Upper lobe of left lung (tissue), 6 donors: ENCODE data around the gene EXPH5. TPM values are rescaled to one million over a fixed set of nuclear protein-coding genes. Genes with fewer than 3 reads are reported as not detected.

ENCODE experiments used
- ATAC-seq, 2 donors: fragments of 200-7000 bp; cut with Tn5 transposase; one replicate each; pipeline ENCODE4 v1.9.1; 2022; ENCODE audit warnings: mild to moderate bottlenecking in 2 of 2, moderate library complexity in 2 of 2; ENCODE audit not compliant: low FRiP score in 2 of 2
- DNase-seq, 2 donors: peaks; one replicate each; pipeline ENCODE4 v3.0.0-alpha.2; 2019 to 2020
- H3K27ac ChIP-seq, 4 donors: fragments of 200-600 bp; sonication (generic); one replicate each; pipeline ENCODE4 v1.5.1; 2016 to 2019
- H3K27me3 ChIP-seq, 4 donors: fragments of 200-600 bp; sonication (generic); one replicate each; pipeline ENCODE4 v1.5.1; 2017 to 2019
- H3K36me3 ChIP-seq, 4 donors: fragments of 200-600 bp; sonication (generic); one replicate each; pipeline ENCODE4 v1.5.1; 2016 to 2019
- H3K4me1 ChIP-seq, 4 donors: fragments of 200-600 bp; sonication (generic); one replicate each; pipeline ENCODE4 v1.5.1; 2018 to 2019
- H3K4me3 ChIP-seq, 4 donors: fragments of 200-600 bp; sonication (generic); one replicate each; pipeline ENCODE4 v1.5.1; 2017 to 2019; ENCODE audit warnings: mild to moderate bottlenecking in 2 of 4, moderate library complexity in 1 of 4
- H3K9me3 ChIP-seq, 4 donors: fragments of 200-600 bp; sonication (generic); one replicate each; pipeline ENCODE4 v1.5.1; 2018 to 2019
- EP300 ChIP-seq, 4 donors: sonication (generic); formaldehyde crosslinking; IDR thresholded peaks; one replicate each; pipeline ENCODE4 v1.5.1; 2017; ENCODE audit warnings: antibody characterized with exemption in 4 of 4, control low read depth in 2 of 4
- POLR2A ChIP-seq, 4 donors: fragments of 450-650 bp; IDR thresholded peaks; one replicate each; pipeline ENCODE4 v1.5.1; 2016 to 2017; ENCODE audit warnings: antibody characterized with exemption in 4 of 4, mild to moderate bottlenecking in 2 of 4
- POLR2AphosphoS5 ChIP-seq, 2 donors: sonication (generic); formaldehyde crosslinking; IDR thresholded peaks; one replicate each; pipeline ENCODE4 v1.5.1; 2017; ENCODE audit warnings: antibody characterized with exemption in 2 of 2
- WGBS, 2 donors: methylation state at CpG; one replicate each; pipeline ENCODE4 v1.1.5; 2017 to 2018; 5-methylcytosine and 5-hydroxymethylcytosine counted together
- total RNA-seq, 6 donors: library from RNA; depleted of rRNA in 4 of 6; stranded (reverse); fragments of >200 nt in 4 of 6; gene quantifications; one replicate each; pipeline versions ENCODE4 v1.1.0 to v1.2.1, GENCODE V29; 2016 to 2021
- TF ChIP-seq, protein P1 (sequence below), 6 experiments: fragments of 450-650 bp in 4 of 6; fragments of 200-600 bp in 2 of 6; sonication (generic) in 2 of 6; IDR thresholded peaks; one replicate each; pipeline ENCODE4 v1.5.1; 2016 to 2019; ENCODE audit warnings: antibody characterized with exemption in 6 of 6
- donor health status: DM: no; HTN: no; CAD: no; lungs with moderate emphysema.
- donor health status: DM: no; HTN: yes; CAD: no; lungs with severe emphysema.

The EXPH5 gene
- total RNA-seq, 6 donors from 2014 or later = 12.8 to 47.0 (median 28.3) TPM

DNA sequence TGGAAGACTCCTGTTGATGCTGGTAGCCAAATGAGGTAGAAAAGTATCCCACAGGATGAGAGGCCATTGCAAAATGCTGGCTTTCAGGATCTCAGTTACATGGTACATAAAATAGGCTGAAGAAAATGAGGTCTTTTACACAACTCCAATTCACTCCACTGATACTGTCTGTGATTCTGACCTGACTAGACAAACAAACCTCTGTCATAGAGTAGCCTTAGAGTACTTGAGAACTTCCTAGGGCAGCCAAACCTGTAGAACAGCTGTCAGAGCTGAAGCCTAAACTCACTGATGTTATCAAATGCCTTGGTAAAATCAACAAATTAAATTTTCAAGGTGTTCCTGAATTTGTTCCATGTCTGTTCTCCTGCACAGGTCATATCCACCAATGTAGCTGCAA, 69.1 kb downstream of the EXPH5 start:
- Histone ChIP-seq H3K9me3 (no peaks in the 10 kb centered on the region), H3K4me3 (no peak overlapping the region), H3K27ac (no peak overlapping the region), H3K4me1 (no peaks in the 10 kb centered on the region), H3K36me3 (no peaks in the 10 kb centered on the region), H3K27me3 (no peaks in the 10 kb centered on the region)
- TF ChIP-seq POLR2A (IDR thresholded peaks at IDR 0.05) (no peak), EP300 (IDR thresholded peaks at IDR 0.05) (no peak), POLR2AphosphoS5 (IDR thresholded peaks at IDR 0.05) (no peak)
- TF ChIP-seq, protein P1, sequence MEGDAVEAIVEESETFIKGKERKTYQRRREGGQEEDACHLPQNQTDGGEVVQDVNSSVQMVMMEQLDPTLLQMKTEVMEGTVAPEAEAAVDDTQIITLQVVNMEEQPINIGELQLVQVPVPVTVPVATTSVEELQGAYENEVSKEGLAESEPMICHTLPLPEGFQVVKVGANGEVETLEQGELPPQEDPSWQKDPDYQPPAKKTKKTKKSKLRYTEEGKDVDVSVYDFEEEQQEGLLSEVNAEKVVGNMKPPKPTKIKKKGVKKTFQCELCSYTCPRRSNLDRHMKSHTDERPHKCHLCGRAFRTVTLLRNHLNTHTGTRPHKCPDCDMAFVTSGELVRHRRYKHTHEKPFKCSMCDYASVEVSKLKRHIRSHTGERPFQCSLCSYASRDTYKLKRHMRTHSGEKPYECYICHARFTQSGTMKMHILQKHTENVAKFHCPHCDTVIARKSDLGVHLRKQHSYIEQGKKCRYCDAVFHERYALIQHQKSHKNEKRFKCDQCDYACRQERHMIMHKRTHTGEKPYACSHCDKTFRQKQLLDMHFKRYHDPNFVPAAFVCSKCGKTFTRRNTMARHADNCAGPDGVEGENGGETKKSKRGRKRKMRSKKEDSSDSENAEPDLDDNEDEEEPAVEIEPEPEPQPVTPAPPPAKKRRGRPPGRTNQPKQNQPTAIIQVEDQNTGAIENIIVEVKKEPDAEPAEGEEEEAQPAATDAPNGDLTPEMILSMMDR (IDR thresholded peaks at IDR 0.05) = no peak
- ATAC-seq (no peak), DNase-seq (no peak)

DNA sequence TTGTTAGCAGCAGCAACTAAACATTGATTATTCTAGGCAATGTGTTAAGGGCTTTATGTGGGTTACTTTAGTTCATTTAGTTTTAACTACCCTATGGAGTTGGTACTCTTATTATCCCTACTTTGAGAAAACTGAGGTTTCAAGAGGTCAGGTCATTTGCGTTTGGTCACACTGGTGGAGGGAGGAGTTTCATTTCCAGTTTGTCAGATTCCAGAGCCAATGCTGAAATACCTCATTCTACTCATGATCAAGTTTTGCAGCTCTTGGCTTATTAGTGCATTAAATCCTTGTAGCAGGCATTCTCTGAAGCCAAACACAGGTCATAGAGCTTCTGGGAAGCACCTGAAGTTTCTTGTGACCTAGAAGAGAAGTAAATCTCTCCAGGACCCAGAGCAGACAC, 71.2 kb downstream of the EXPH5 start:
- no peaks in the 10 kb centered on the region for H3K27me3 ChIP-seq
- no peak overlapping the region for H3K27ac ChIP-seq
- ATAC-seq (no peak), DNase-seq (no peak)
- H3K4me3 ChIP-seq = no peak overlapping the region
- H3K36me3 ChIP-seq = peaks cover 0 to 9% (median 3%) of the 10 kb centered on the region in 4 donors
- WGBS, 2 donors = 52 to 71% methylated on average over 1 of the region's 1 CpG
- no peaks in the 10 kb centered on the region for H3K9me3 ChIP-seq
- no peaks in the 10 kb centered on the region for H3K4me1 ChIP-seq
- no peak for TF ChIP-seq POLR2A (IDR thresholded peaks at IDR 0.05)
- no peak for TF ChIP-seq EP300 (IDR thresholded peaks at IDR 0.05)

DNA sequence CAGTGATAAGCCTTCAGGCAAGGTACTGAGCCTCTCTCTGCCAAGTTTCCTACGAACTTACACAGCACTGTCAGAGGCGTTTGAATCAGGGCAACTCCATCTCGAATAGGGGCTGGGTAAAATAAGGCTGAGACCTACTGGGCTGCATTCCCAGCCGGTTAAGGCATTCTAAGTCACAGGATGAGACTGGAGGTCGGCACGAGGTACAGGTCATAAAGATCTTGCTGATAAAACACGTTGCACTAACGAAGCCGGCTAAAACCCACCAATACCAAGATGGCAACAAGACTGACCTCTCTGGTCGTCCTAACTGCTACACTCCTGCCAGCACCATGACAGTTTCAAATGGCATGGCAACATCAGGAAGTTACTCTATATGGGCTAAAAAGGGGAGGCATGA, 75.0 kb downstream of the EXPH5 start:
- DNase-seq = no peak
- ATAC-seq = no peak
- H3K9me3 ChIP-seq = no peaks in the 10 kb centered on the region
- TF ChIP-seq, protein P1 (IDR thresholded peaks at IDR 0.05) = no peak
- TF ChIP-seq EP300 (IDR thresholded peaks at IDR 0.05) (no peak), POLR2AphosphoS5 (IDR thresholded peaks at IDR 0.05) (no peak), POLR2A (IDR thresholded peaks at IDR 0.05) (no peak)
- H3K4me1 ChIP-seq = no peaks in the 10 kb centered on the region
- WGBS, 2 donors = 87% methylated on average over 10 of the region's 10 CpGs
- H3K27me3 ChIP-seq = no peaks in the 10 kb centered on the region
- no peak overlapping the region for H3K4me3 ChIP-seq
- no peak overlapping the region for H3K27ac ChIP-seq
- H3K36me3 ChIP-seq = peaks cover 2 to 24% (median 9%) of the 10 kb centered on the region in 4 donors

DNA sequence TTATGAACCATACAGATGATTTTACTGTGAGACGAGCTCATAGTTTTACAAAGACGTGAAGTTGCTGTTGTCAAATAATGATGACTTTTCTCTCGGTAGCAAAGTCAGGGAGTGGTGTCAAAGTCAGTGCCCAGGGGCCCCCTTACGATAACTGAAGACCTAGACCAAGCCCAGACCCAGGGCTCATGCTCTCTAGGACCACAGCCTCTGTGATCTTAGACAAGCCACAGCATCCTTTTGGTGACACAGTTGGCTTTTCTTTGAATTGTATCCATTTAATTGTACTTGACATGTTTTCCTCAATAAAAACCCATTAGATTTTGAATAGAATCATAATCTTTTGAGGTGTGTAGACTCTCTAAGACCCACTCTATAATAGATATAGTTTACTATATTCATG, 77.4 kb downstream of the EXPH5 start:
- H3K36me3 ChIP-seq = peaks cover 6 to 40% (median 11%) of the 10 kb centered on the region in 4 donors
- no peak overlapping the region for H3K27ac ChIP-seq
- H3K27me3 ChIP-seq = no peaks in the 10 kb centered on the region
- TF ChIP-seq POLR2AphosphoS5 (IDR thresholded peaks at IDR 0.05) (no peak), POLR2A (IDR thresholded peaks at IDR 0.05) (no peak), EP300 (IDR thresholded peaks at IDR 0.05) (no peak)
- TF ChIP-seq, protein P1 (IDR thresholded peaks at IDR 0.05) = no peak
- ATAC-seq = no peak
- H3K4me1 ChIP-seq = no peaks in the 10 kb centered on the region
- no peak for DNase-seq
- no peaks in the 10 kb centered on the region for H3K9me3 ChIP-seq
- 94 to 95% methylated on average over 4 of the region's 4 CpGs for WGBS, 2 donors
- no peak overlapping the region for H3K4me3 ChIP-seq

DNA sequence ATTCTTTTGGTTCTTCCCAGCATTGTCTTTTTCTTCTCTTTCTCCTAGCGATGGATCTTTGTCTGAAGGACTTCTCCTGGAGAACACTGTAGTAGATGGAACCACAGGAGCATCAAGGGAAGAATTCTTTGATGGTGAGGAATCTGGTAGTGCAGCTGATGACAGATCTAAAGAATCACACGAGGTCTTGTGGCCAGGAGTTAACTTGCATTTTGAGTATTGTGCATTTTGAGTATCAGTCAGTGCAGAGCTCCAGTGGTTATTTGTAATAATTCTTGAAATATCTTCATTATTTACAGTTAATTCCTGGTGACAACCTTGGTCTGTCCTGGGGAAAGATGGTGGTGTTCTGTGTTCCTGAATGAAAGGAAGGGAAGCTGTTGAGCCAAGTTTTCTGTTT, 80.9 kb downstream of the EXPH5 start:
- H3K27ac ChIP-seq = no peak overlapping the region
- WGBS, 2 donors = 80 to 100% methylated on average over 2 of the region's 2 CpGs
- H3K27me3 ChIP-seq = no peaks in the 10 kb centered on the region
- ATAC-seq (no peak), DNase-seq (no peak)
- no peak for TF ChIP-seq POLR2A (IDR thresholded peaks at IDR 0.05)
- TF ChIP-seq POLR2AphosphoS5 (IDR thresholded peaks at IDR 0.05) = no peak
- no peak for TF ChIP-seq EP300 (IDR thresholded peaks at IDR 0.05)
- TF ChIP-seq, protein P1 (IDR thresholded peaks at IDR 0.05) = no peak
- no peak overlapping the region for H3K4me3 ChIP-seq
- H3K36me3 ChIP-seq = peaks cover 4 to 40% (median 11%) of the 10 kb centered on the region in 4 donors
- H3K9me3 ChIP-seq = no peaks in the 10 kb centered on the region
- no peaks in the 10 kb centered on the region for H3K4me1 ChIP-seq
